Parathyroid adenoma (tissue), 2 donors: ENCODE data around the gene ACTBL2.

Experiments used
- H2AFZ ChIP-seq: fragments of 300-600 bp; sonication (generic); one replicate; pipeline ENCODE4 v1.7.0; 2017; ENCODE audit warnings: antibody characterized with exemption, mild to moderate bottlenecking
- H3K27ac ChIP-seq: fragments of 300-600 bp; sonication (generic); one replicate; pipeline ENCODE4 v1.7.0; 2017
- H3K27me3 ChIP-seq: fragments of 300-600 bp; sonication (generic); one replicate; pipeline ENCODE4 v1.7.0; 2017; ENCODE audit warnings: low read length; ENCODE audit not compliant: control insufficient read depth, insufficient read depth
- H3K36me3 ChIP-seq: fragments of 300-600 bp; sonication (generic); one replicate; pipeline ENCODE4 v1.7.0; 2017; ENCODE audit warnings: low read length; ENCODE audit not compliant: control insufficient read depth, insufficient read depth
- H3K4me1 ChIP-seq: fragments of 300-600 bp; sonication (generic); one replicate; pipeline ENCODE4 v1.7.0; 2017; ENCODE audit warnings: control low read depth
- H3K4me2 ChIP-seq: fragments of 300-600 bp; sonication (generic); one replicate; pipeline ENCODE4 v1.7.0; 2017; ENCODE audit warnings: low read length
- H3K4me3 ChIP-seq: fragments of 300-600 bp; sonication (generic); one replicate; pipeline ENCODE4 v1.7.0; 2017; ENCODE audit warnings: low read depth, low read length
- H3K79me2 ChIP-seq: fragments of 300-600 bp; sonication (generic); one replicate; pipeline ENCODE4 v1.7.0; 2017; ENCODE audit warnings: control low read depth
- H3K9ac ChIP-seq: fragments of 300-600 bp; sonication (generic); one replicate; pipeline ENCODE4 v1.7.0; 2017; ENCODE audit warnings: mild to moderate bottlenecking
- H3K9me3 ChIP-seq: fragments of 300-600 bp; sonication (generic); one replicate; pipeline ENCODE4 v1.7.0; 2017; ENCODE audit warnings: low read length; ENCODE audit not compliant: control insufficient read depth
- CTCF ChIP-seq: fragments of 300-600 bp; sonication (generic); IDR thresholded peaks from one replicate; pipeline ENCODE4 v1.7.0; 2017; ENCODE audit warnings: antibody characterized with exemption, mild to moderate bottlenecking
- donor health status: primary hyperparathyroidism.

The ACTBL2 gene

DNA sequence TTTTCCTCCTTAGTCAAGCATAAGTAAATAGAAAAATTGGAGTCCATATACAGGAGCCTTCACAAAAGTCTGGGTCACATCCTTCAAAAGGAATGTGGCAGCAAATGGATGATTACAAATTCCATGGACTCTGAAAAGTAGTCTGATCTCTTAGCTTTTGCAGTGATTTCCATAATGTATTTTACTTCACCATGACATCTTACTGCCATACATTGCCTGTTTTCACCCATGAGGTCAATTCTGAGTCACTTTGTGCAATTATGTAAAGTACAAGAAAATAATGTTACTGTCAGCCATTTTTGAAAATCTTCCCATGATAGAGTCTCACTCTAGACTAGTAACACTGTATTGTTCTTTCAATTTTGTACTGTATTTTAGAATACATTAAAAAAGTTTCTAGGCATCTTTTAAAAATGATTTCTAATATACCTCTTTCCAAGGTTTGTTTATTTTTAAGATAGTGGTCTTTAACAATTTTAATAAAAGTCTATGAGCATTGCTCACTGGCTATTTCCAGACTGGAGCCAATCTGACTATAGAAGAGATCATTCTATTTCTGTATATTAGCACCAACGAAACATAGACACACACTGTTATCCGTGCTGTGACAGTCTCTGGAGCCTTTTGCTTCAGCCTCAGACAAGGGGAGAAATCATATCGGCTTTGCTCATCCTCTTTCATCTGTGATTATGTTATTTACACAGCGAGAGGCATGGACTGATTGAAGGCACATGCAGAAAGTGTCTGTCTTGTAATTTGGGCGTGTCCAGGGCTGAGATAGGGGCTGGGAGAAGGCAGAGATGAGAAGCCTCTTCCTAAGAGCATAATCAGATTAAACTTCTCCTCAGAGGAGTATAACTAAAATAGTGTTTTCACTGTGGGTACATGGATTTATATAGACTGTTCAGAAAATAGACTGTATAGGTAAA lies 22.9 kb upstream of the ACTBL2 start:
- TF ChIP-seq CTCF = no peak
- Histone ChIP-seq H3K27ac (no peak overlapping the region), H3K9ac (no peak overlapping the region), H3K79me2 (no peaks in the 10 kb centered on the region), H3K4me3 (no peak overlapping the region), H3K4me2 (no peak overlapping the region), H3K9me3 (no peaks in the 10 kb centered on the region), H2AFZ (no peak overlapping the region), H3K36me3 (no peaks in the 10 kb centered on the region), H3K4me1 (no peaks in the 10 kb centered on the region), H3K27me3 (no peaks in the 10 kb centered on the region)

DNA sequence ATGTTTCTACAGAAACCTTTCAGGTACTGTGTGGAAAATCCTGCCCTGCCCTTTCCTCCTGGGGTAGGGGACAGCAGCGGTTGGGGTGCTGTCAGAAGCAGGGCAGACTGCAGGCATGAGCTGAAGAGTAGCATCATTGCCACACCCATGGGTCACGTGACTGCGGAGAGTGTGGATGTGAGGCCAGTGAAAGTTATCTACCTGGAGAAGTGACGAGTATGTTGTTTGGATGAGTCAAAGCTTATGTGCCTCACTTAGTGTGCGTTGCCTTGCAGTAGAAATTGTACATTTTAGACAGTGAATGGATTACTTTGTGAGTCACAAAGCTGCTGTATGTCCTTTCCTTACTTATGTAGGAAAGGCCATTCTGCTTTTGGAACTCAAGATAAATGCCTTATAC lies 21.7 kb upstream of the ACTBL2 start:
- H3K27me3 ChIP-seq = no peaks in the 10 kb centered on the region
- no peaks in the 10 kb centered on the region for H3K4me1 ChIP-seq
- no peak overlapping the region for H3K27ac ChIP-seq
- no peak overlapping the region for H3K4me3 ChIP-seq
- H3K9me3 ChIP-seq = no peaks in the 10 kb centered on the region
- no peak for TF ChIP-seq CTCF
- H2AFZ ChIP-seq = no peak overlapping the region
- no peaks in the 10 kb centered on the region for H3K36me3 ChIP-seq
- H3K79me2 ChIP-seq = no peaks in the 10 kb centered on the region
- no peak overlapping the region for H3K9ac ChIP-seq
- no peak overlapping the region for H3K4me2 ChIP-seq

GRCh38 chr5:57503433-57503832 lies 20.8 kb upstream of the ACTBL2 start:
- Histone ChIP-seq H2AFZ (no peak overlapping the region), H3K4me3 (no peak overlapping the region), H3K9me3 (no peaks in the 10 kb centered on the region), H3K4me2 (no peak overlapping the region), H3K9ac (no peak overlapping the region), H3K27ac (no peak overlapping the region), H3K79me2 (no peaks in the 10 kb centered on the region), H3K4me1 (no peaks in the 10 kb centered on the region), H3K36me3 (no peaks in the 10 kb centered on the region), H3K27me3 (no peaks in the 10 kb centered on the region)
- TF ChIP-seq CTCF = no peak

DNA sequence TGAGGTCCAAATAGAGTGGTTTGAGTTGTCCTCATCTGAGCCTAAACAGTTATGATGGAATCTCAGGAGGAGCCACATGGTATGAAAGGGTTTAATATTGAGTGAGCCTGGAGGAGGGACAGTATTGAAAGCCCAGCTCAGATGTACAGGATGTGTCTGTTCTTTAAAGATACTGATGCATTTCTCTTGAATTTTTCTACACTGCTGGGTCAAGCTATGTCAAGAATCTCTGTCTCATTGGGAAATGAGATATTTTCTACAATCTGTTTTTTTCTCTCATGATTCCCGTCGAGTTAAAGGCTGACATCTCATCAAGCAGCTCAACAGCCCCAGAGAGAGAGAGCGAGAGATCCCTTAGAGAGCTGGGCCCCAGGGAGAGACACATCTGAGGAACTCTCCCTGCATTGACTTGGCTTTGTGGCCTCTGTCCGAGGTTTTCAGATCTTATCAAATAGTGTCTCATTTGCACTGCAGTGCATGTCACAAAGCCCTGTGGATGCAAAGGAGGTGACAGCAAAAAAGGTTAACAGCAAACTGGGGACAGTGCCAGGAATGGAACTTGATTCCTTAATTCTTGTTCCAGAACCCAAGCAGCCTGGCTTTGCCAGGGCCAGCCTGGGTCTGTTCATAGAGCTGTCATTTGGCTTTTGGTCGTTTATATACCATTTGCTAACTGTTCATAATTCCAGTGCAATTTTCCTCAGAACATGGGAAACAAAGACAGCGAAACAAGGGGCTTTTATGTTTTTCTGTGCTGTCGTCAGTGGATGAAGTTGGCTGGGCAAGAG lies 19.0 kb upstream of the ACTBL2 start:
- Histone ChIP-seq H3K9ac (no peak overlapping the region), H3K27me3 (no peaks in the 10 kb centered on the region), H3K4me3 (no peak overlapping the region), H2AFZ (no peak overlapping the region), H3K4me1 (no peaks in the 10 kb centered on the region), H3K4me2 (no peak overlapping the region), H3K36me3 (no peaks in the 10 kb centered on the region), H3K79me2 (no peaks in the 10 kb centered on the region), H3K27ac (no peak overlapping the region), H3K9me3 (no peaks in the 10 kb centered on the region)
- no peak for TF ChIP-seq CTCF
